Measurements from ENCODE around the gene PRR5L. TPM values are rescaled to one million over a fixed set of nuclear protein-coding genes. Genes with fewer than 3 reads are reported as not detected.

The PRR5L gene
- total RNA-seq, 1 donor from 2014 or later: 15.7 TPM

DNA sequence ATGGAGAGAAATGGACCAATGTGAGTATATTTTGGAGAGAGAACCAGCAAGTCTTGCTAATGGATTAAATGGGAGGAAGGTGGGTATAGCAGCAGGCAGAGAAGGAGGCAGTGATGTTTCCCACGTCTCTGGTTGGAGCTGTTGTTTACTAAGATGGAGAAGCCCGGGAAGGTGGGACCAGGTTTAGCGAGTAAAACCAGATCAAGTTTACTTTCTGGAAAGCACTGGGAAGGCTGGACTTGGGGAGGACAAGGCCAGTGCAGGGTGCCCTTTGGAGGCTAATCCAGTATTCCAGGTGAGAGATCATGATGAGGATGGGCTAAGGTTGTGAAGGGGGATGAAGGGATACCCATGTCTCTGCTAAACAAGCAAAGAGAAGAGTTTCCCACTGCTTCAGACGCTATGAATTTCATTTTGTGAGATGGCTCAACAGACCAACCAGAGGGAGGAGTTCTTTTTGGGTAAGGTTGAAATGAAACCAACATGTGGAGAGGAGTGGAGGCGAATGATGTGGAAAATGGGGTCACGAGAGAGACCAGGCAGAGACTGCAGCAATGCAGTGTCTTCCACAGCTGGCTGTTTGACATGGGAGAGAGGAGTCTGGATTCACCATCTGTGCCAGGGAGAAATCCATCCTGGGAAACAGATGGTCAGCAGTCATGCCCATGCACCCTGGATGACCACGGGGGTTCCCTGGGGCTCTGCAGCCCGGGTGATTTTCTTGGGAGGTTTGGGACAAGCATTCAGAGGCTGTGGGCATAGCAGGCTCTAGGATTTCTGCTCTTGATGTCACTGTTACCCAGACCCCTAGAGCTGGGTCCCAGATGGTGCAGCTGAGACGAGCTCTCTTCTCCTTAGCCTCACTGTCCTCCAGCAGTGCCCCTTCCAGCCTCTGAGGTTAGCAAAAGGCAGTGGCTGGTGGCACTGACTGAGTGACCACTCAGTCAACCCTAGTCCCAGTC lies 31.8 kb upstream of the PRR5L start:
- H3K4me3 ChIP-seq (ENCODE audit: low read length in 3 of 3): no peak overlapping the region
- no peaks in the 10 kb centered on the region for H3K4me1 ChIP-seq (ENCODE audit: control insufficient read depth in 3 of 3, insufficient read depth in 3 of 3, low read length in 3 of 3)
- H3K9ac ChIP-seq (ENCODE audit: low read depth in 1 of 3, low read length in 3 of 3): no peak overlapping the region
- H3K9me3 ChIP-seq (ENCODE audit: control insufficient read depth in 3 of 3, low read length in 3 of 3): no peaks in the 10 kb centered on the region
- H3K36me3 ChIP-seq (ENCODE audit: control insufficient read depth in 3 of 3, insufficient read depth in 3 of 3, low read length in 3 of 3): no peaks in the 10 kb centered on the region
- no peak overlapping the region for H3K27ac ChIP-seq (ENCODE audit: low read depth, low read length)
- peaks cover 0 to 9% (median 6%) of the 10 kb centered on the region in 3 donors for H3K27me3 ChIP-seq (ENCODE audit: control insufficient read depth in 3 of 3, insufficient read depth in 3 of 3, low read length in 3 of 3)

DNA sequence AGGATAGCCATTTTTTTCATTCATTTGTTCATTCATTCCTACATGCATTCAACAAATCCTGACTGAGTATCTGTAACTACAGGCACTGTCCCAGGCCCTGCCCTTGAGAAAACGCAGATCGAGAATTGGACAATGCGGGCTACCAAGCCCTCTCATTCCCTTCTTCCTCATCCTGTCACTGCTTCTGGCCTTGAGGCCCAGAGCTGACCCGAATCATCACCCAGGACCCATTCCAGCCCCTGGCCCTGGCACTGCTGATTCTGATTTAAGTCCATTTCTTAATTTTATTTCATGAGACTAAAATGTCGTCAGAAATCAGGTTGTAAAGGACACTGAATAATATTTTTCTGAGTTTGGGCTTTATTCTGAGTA lies 31.1 kb upstream of the PRR5L start:
- no peak overlapping the region for H3K4me3 ChIP-seq (ENCODE audit: low read length in 3 of 3)
- no peak overlapping the region for H3K9ac ChIP-seq (ENCODE audit: low read depth in 1 of 3, low read length in 3 of 3)
- H3K27ac ChIP-seq (ENCODE audit: low read depth, low read length): no peak overlapping the region
- H3K9me3 ChIP-seq (ENCODE audit: control insufficient read depth in 3 of 3, low read length in 3 of 3): no peaks in the 10 kb centered on the region
- H3K27me3 ChIP-seq (ENCODE audit: control insufficient read depth in 3 of 3, insufficient read depth in 3 of 3, low read length in 3 of 3): peaks cover 0 to 9% (median 6%) of the 10 kb centered on the region in 3 donors
- H3K36me3 ChIP-seq (ENCODE audit: control insufficient read depth in 3 of 3, insufficient read depth in 3 of 3, low read length in 3 of 3): peaks cover 0 to 4% (median 0%) of the 10 kb centered on the region in 3 donors
- H3K4me1 ChIP-seq (ENCODE audit: control insufficient read depth in 3 of 3, insufficient read depth in 3 of 3, low read length in 3 of 3): no peaks in the 10 kb centered on the region

DNA sequence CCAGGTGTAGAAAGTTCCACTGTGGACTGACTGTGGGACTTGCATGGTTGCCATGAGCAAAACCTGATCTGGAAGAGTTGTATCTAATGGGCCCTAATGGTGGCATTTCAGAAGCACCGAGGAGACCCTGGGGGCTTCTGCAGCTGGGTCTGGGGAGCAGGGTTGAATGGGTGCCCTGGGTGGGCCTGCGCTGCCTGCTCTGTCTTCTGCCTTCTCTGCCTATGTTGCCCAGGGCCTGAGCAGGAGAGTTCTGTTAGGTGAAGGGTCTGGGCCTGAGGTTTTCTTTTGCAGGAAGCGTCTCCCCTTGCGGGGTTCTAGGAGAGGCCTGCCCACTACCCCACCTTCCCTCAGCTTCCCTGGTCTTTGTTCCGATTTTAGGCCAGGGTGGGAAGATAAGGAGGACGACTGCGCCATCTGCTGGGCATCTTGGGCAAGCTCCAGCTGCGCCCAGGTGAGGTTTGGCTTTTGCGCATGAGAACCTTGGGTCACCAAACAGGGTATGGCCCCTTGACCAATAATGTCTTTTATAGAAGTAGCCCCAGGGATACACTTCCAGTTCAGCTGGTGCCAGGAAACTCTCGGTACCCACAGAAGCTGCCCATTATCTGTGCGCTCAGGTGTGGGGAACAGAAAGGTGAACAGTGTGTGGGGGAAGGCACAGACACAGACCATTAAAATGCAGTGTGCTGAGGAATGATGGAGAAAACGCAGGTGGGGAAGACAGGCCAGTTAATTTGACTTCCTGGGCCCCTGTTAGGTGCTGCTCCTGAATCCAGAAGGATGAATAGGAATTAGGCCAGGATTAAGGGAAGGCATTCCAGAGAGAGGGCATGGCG lies 30.1 kb upstream of the PRR5L start:
- Histone ChIP-seq H3K9ac (ENCODE audit: low read depth in 1 of 3, low read length in 3 of 3) (no peak overlapping the region), H3K4me1 (ENCODE audit: control insufficient read depth in 3 of 3, insufficient read depth in 3 of 3, low read length in 3 of 3) (no peaks in the 10 kb centered on the region), H3K27ac (ENCODE audit: low read depth, low read length) (no peak overlapping the region), H3K27me3 (ENCODE audit: control insufficient read depth in 3 of 3, insufficient read depth in 3 of 3, low read length in 3 of 3) (peaks cover 0 to 9% (median 6%) of the 10 kb centered on the region in 3 donors), H3K36me3 (ENCODE audit: control insufficient read depth in 3 of 3, insufficient read depth in 3 of 3, low read length in 3 of 3) (peaks cover 1 to 4% (median 3%) of the 10 kb centered on the region in 3 donors), H3K4me3 (ENCODE audit: low read length in 3 of 3) (no peak overlapping the region), H3K9me3 (ENCODE audit: control insufficient read depth in 3 of 3, low read length in 3 of 3) (no peaks in the 10 kb centered on the region)

- Histone ChIP-seq H3K27me3 (ENCODE audit: control insufficient read depth in 3 of 3, insufficient read depth in 3 of 3, low read length in 3 of 3) (peaks cover 0 to 6% (median 4%) of the 10 kb centered on the region in 3 donors), H3K9me3 (ENCODE audit: control insufficient read depth in 3 of 3, low read length in 3 of 3) (no peaks in the 10 kb centered on the region)
These were observed 29.3 kb upstream of the PRR5L start for GRCh38 chr11:36266767-36267166.

GRCh38 chr11:36268337-36268985 lies 27.6 kb upstream of the PRR5L start:
- no peaks in the 10 kb centered on the region for H3K9me3 ChIP-seq (ENCODE audit: control insufficient read depth in 3 of 3, low read length in 3 of 3)
- peaks cover 0 to 6% (median 0%) of the 10 kb centered on the region in 3 donors for H3K27me3 ChIP-seq (ENCODE audit: control insufficient read depth in 3 of 3, insufficient read depth in 3 of 3, low read length in 3 of 3)
- no peak overlapping the region for H3K9ac ChIP-seq (ENCODE audit: low read depth in 1 of 3, low read length in 3 of 3)
- no peak overlapping the region for H3K27ac ChIP-seq (ENCODE audit: low read depth, low read length)
- H3K36me3 ChIP-seq (ENCODE audit: control insufficient read depth in 3 of 3, insufficient read depth in 3 of 3, low read length in 3 of 3): peaks cover 21 to 26% (median 24%) of the 10 kb centered on the region in 3 donors
- no peaks in the 10 kb centered on the region for H3K4me1 ChIP-seq (ENCODE audit: control insufficient read depth in 3 of 3, insufficient read depth in 3 of 3, low read length in 3 of 3)
- no peak overlapping the region for H3K4me3 ChIP-seq (ENCODE audit: low read length in 3 of 3)

More at GRCh38 chr11:36266767-36267166, 29.3 kb upstream of the PRR5L start:
- peaks cover 8 to 11% (median 9%) of the 10 kb centered on the region in 3 donors for H3K36me3 ChIP-seq (ENCODE audit: control insufficient read depth in 3 of 3, insufficient read depth in 3 of 3, low read length in 3 of 3)
- no peaks in the 10 kb centered on the region for H3K4me1 ChIP-seq (ENCODE audit: control insufficient read depth in 3 of 3, insufficient read depth in 3 of 3, low read length in 3 of 3)
- H3K27ac ChIP-seq (ENCODE audit: low read depth, low read length): no peak overlapping the region
- H3K4me3 ChIP-seq (ENCODE audit: low read length in 3 of 3): no peak overlapping the region
- H3K9ac ChIP-seq (ENCODE audit: low read depth in 1 of 3, low read length in 3 of 3): no peak overlapping the region

DNA sequence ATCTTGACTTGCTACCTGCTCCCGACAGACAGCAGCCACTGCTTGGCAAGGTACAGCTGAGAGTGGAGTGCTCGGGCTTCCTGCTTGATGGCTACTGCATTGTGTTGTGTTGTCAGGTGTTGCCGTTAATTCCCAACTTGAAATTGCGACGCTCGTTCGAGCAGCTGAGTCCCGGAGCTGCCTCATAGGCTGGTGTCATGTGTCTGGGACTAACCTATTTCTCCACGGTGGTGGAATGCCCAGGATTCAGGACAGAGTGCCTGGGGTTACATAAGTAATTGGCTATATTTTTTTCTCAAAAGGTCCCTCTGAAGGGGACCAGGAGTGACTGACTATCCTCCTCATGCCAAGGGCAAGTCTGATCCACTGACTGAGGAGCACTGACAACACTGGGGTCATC lies 25.4 kb upstream of the PRR5L start:
- Histone ChIP-seq H3K27ac (ENCODE audit: low read depth, low read length) (no peak overlapping the region), H3K27me3 (ENCODE audit: control insufficient read depth in 3 of 3, insufficient read depth in 3 of 3, low read length in 3 of 3) (no peaks in the 10 kb centered on the region), H3K9me3 (ENCODE audit: control insufficient read depth in 3 of 3, low read length in 3 of 3) (no peaks in the 10 kb centered on the region), H3K4me3 (ENCODE audit: low read length in 3 of 3) (no peak overlapping the region), H3K4me1 (ENCODE audit: control insufficient read depth in 3 of 3, insufficient read depth in 3 of 3, low read length in 3 of 3) (no peaks in the 10 kb centered on the region), H3K36me3 (ENCODE audit: control insufficient read depth in 3 of 3, insufficient read depth in 3 of 3, low read length in 3 of 3) (peaks cover 36 to 42% (median 40%) of the 10 kb centered on the region in 3 donors), H3K9ac (ENCODE audit: low read depth in 1 of 3, low read length in 3 of 3) (no peak overlapping the region)

DNA sequence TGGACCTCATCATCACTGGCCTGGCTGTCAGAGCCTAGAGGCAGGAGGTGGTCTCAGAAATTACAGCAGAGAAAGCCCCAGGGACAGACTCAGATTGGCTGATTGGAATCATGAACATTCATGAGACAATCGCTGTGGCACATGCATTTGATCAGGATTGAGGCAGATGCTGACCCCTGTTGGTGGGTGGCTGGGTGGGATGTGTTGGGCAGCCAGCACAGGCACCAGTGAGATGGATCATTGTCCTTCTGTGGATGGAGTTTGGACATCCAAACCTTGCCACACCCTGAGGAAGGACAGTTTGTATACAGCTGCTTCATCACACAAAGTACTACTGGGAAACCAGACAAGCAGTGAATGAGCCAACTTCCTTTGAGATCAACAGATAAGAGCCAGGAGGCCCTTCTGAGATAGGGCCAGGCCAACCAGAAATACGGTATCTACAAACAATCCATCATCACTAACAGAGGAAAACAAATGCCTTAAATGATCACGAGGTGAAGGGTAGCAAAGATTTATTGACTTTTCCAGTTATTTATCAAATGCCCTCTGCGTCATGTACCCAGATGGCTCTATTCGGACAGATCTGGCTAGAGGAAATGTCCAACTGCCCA lies 24.2 kb upstream of the PRR5L start:
- Histone ChIP-seq H3K9ac (ENCODE audit: low read depth in 1 of 3, low read length in 3 of 3) (no peak overlapping the region), H3K9me3 (ENCODE audit: control insufficient read depth in 3 of 3, low read length in 3 of 3) (no peaks in the 10 kb centered on the region), H3K27ac (ENCODE audit: low read depth, low read length) (no peak overlapping the region), H3K4me1 (ENCODE audit: control insufficient read depth in 3 of 3, insufficient read depth in 3 of 3, low read length in 3 of 3) (no peaks in the 10 kb centered on the region), H3K36me3 (ENCODE audit: control insufficient read depth in 3 of 3, insufficient read depth in 3 of 3, low read length in 3 of 3) (peaks cover 41 to 53% (median 49%) of the 10 kb centered on the region in 3 donors), H3K4me3 (ENCODE audit: low read length in 3 of 3) (no peak overlapping the region), H3K27me3 (ENCODE audit: control insufficient read depth in 3 of 3, insufficient read depth in 3 of 3, low read length in 3 of 3) (no peaks in the 10 kb centered on the region)

GRCh38 chr11:36273110-36273509 lies 23.0 kb upstream of the PRR5L start:
- Histone ChIP-seq H3K36me3 (ENCODE audit: control insufficient read depth in 3 of 3, insufficient read depth in 3 of 3, low read length in 3 of 3) (peaks cover 41 to 58% (median 49%) of the 10 kb centered on the region in 3 donors), H3K27ac (ENCODE audit: low read depth, low read length) (no peak overlapping the region), H3K4me3 (ENCODE audit: low read length in 3 of 3) (no peak overlapping the region), H3K9me3 (ENCODE audit: control insufficient read depth in 3 of 3, low read length in 3 of 3) (no peaks in the 10 kb centered on the region), H3K4me1 (ENCODE audit: control insufficient read depth in 3 of 3, insufficient read depth in 3 of 3, low read length in 3 of 3) (no peaks in the 10 kb centered on the region), H3K27me3 (ENCODE audit: control insufficient read depth in 3 of 3, insufficient read depth in 3 of 3, low read length in 3 of 3) (no peaks in the 10 kb centered on the region), H3K9ac (ENCODE audit: low read depth in 1 of 3, low read length in 3 of 3) (no peak overlapping the region)

- no peak overlapping the region for H3K27ac ChIP-seq (ENCODE audit: low read depth, low read length)
- H3K27me3 ChIP-seq (ENCODE audit: control insufficient read depth in 3 of 3, insufficient read depth in 3 of 3, low read length in 3 of 3): no peaks in the 10 kb centered on the region
- no peaks in the 10 kb centered on the region for H3K9me3 ChIP-seq (ENCODE audit: control insufficient read depth in 3 of 3, low read length in 3 of 3)
- H3K36me3 ChIP-seq (ENCODE audit: control insufficient read depth in 3 of 3, insufficient read depth in 3 of 3, low read length in 3 of 3): peaks cover 41 to 70% (median 55%) of the 10 kb centered on the region in 3 donors
- H3K4me3 ChIP-seq (ENCODE audit: low read length in 3 of 3): no peak overlapping the region
- H3K9ac ChIP-seq (ENCODE audit: low read depth in 1 of 3, low read length in 3 of 3): no peak overlapping the region
- peaks cover 0 to 7% (median 6%) of the 10 kb centered on the region in 3 donors for H3K4me1 ChIP-seq (ENCODE audit: control insufficient read depth in 3 of 3, insufficient read depth in 3 of 3, low read length in 3 of 3)
These were observed 21.7 kb upstream of the PRR5L start for GRCh38 chr11:36274414-36274813.
